ENCODE results near the gene NRG2.

Gene NRG2

GRCh38 chr5:139900546-139901250 lies 142.4 kb downstream of the NRG2 start:
- FAIRE-seq: no peak

GRCh38 chr5:139898981-139899380 lies 144.1 kb downstream of the NRG2 start:
- no peak for FAIRE-seq

DNA sequence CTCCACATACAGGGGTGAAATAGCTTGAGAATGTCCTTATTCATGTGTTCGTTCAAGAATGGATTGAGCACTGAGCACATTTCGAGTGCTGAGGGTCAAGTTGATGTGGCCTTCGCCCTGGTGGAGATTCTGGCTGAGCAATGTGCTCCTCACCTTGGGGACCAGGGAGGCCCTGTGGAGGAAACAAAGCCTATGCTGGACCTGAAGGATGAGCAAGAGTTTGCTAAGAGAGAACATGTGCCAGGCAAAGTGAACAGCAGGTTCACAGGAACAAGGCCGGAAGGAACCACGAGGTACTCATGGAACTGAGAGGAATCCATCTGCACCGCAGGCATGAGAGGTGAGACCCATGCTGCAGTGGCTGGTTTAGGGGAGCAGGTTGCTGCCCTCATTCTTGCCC lies 145.1 kb downstream of the NRG2 start:
- FAIRE-seq: no peak

DNA sequence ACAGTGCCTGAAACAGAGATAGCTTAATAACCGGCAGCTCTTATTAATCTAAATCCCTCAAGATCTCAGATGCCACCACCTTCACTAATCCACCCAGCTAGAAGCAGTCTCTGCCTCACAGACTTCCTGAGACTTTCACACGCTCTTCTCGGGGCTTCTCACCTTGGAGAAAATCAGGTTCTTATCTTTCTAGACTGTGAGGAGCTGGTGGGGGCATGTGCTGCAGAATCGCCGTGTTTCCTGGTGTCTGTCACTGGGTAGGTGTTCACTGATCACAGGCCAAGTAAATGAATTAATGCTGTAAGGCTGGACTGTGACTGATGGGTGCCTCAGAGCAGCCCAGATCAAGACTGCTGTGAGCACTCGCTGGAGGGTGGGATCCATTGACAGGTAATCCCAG lies 145.8 kb downstream of the NRG2 start:
- no peak for FAIRE-seq

- no peak for FAIRE-seq
Observed at GRCh38 chr5:139896718-139897117, 146.4 kb downstream of the NRG2 start.

DNA sequence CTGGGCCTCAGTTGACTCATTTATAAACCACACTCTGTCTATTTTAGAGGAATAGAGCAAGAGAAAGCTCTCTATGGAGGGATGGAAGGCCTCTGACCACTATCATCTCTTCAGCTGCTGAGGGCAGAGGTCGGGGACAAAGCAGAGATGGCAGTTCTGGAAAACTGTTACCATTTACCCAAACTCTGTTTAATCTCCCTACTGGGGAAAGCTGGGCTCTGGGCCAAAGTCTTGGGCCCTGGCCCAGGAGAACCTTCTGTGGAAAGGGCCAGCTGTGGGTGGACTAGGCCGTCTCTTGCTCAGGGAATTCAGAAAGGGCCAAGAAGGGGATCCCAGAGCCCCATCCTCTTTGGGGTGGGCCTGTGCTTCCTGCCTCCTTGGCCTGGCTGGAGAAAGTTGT lies 147.5 kb downstream of the NRG2 start:
- no peak for FAIRE-seq

- FAIRE-seq: no peak
Observed at GRCh38 chr5:139895046-139895445, 148.1 kb downstream of the NRG2 start.

DNA sequence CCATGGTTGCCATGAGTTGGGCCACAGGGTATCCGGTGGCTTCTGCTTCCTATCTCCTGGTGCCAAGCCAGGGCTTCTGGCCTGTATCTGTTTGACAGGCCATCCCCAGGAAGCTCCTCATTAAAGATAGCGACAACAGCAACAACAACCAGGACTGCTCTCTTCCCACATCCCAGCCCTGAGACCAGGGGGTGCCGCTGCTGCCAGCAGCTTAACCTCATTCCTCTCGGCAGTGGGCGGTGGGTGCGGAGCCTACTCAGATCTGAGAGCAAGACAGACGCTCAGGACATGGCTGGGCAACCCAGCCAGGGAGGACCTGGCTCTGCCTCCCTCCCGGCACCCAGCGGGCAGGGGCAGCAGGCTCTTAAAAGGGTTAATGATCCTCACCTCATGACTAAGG lies 149.2 kb downstream of the NRG2 start:
- FAIRE-seq: no peak

GRCh38 chr5:139889410-139889809 lies 153.7 kb downstream of the NRG2 start:
- FAIRE-seq: no peak

DNA sequence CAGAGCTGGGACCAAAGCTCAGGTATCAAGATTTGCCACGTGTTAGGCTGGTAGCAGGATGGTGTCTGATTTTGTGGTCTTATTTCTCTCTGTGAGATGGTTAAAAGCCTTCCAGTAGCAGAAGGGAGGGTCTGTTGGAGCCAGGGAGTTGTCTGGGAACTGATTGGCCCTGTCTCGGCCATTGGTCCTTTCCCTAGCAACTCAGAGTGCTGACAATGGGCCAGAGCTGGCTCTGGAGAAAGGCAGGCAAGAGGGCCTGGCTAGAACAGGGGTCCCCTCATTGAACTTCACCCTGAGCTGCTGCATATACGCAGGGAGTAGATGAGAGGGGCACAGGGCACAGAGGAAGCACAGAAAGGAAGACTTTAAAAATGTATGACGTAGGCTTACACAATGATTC lies 154.7 kb downstream of the NRG2 start:
- FAIRE-seq: no peak

DNA sequence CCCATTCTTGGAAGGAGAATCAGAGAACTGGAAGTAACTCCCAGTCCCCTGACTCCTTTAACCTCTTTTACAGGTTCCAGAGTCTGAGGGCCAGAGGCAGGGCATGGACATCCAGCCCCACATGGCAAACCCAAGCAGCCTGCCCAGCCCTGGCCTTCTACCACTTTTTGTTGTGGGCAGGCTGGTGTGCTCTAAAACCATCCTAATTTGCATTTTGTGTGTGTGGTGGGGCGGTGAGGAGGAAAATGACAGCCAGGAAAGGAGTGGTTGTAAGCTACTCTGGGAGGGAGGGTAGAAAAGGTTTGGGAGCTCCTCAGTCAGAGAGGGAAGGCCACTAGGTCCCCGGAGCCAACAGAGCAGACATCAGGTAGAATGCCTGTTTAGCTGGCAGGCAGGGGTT lies 156.9 kb downstream of the NRG2 start:
- FAIRE-seq: no peak

DNA sequence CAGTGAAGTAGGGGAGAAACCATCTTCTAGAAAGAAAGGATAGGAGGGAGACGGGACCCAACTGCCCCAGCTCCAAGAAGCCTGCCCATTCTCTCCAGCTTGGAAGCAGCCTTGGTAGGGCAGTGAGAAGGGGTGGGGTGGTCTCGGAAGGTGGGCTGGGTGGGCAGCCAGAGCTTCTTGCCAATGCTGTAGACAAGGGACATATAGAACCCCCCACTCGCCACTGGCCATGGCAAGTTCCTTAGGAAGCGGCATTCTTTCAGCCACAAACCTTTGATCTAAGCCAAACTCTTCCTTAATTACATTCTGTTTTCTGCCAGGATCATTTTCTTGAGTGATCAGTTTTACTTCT lies 157.3 kb downstream of the NRG2 start:
- FAIRE-seq: no peak

DNA sequence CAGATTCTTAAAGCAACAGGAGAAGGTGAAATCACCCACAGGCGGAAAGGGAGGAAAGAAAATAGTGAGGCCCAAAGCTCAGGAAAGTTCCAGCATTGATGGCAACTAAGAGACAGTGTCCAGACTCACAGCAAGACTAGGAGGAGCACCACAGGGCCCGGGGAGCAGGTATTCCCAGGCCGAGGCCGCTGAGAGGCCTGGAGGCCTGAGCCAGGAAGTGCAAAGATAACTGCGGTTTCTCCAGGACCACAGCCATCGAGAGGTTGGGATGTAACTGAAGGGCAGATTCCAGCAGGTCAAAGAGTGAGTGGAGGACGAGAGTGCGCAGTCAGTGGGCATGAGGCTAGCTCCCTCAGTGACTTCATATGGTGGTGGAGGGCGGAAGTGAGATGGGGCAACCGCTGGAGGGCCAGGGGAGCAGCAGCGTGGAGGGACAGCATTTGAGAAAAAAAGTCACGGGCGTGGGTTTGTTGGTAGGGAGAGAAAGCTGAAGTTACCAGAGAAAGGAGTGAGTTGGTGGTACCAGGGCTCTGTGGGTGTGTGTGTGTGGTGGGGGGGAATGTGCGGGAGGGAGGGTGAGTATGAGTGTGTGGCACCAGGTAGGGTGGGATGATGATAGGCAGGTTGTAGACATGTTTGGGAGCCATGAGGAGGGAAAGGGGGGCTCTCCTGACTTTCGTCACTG lies 157.8 kb downstream of the NRG2 start:
- no peak for FAIRE-seq

GRCh38 chr5:139884734-139885133 lies 158.4 kb downstream of the NRG2 start:
- FAIRE-seq: no peak

DNA sequence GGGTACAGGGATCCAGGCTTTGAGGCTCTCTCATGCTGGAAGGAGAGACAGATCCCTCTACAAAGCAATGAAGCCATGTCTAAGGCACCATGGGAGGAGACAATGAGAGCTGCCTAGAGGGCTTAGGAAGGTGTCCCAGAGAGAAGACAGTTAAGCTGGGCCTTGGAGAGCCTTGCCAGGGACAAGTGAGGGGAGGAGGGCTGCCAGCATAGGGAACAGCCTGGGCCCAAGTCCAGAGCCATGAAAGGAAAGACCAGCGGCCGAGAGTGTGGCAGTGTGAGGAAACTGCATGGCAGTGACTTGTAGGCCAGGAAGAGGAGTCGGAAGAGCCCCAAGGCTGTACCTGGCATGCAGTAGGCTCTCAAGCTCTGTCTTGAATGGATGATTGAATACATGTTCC lies 159.0 kb downstream of the NRG2 start:
- no peak for FAIRE-seq

DNA sequence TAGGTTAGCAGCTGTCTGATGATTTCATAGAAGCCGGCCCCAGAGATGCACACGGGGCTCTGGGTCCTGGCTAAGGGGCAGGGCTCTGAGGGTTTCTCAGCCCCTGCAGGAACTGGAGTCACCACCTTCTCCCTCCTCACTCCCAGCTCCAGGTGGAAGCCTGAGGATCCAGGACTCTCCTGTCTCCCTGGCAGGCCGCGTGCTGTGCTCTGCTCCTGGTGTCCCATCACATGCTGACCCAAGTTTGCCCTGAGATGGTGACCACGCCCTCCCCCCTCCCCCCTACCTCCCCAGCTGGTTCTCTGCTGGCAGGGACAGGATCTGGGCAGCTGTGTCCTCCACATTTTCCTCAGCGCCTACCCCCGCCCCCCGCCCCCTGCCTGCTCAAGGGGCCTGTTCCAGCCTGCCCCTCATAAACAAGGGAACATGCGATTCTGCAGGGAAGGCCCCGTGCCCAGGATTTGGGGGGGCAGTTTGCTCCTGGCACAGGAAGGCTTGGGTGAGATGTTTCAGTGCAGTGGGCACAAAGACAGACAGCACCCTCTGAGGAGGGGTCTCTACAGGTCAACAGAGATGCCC lies 160.0 kb downstream of the NRG2 start:
- no peak for FAIRE-seq

GRCh38 chr5:139882316-139882715 lies 160.8 kb downstream of the NRG2 start:
- FAIRE-seq: no peak

- no peak for FAIRE-seq
Observed at GRCh38 chr5:139881143-139881733, 161.9 kb downstream of the NRG2 start.

GRCh38 chr5:139880416-139881142 lies 162.5 kb downstream of the NRG2 start:
- FAIRE-seq: no peak

DNA sequence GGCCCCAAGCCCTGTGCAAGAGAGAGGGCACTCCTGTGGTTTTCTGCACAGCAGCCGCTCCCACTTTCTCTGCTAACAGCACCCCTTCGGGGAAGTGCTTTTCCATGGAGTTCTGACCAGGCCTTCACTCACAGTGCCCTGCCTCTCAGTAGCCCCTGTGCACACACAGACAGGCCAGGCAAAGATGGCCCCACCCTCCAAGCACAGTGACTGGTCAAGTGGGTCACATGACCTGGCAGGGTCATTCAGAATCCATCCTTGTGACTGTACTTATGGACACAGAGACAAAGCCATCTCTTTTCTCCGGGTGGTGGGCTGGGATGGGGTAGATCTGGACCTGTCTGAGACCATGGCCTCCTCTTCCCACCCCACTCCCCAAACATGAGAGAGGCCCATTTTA lies 165.0 kb downstream of the NRG2 start:
- FAIRE-seq: no peak

- FAIRE-seq: no peak
Observed at GRCh38 chr5:139877129-139877597, 165.9 kb downstream of the NRG2 start.

GRCh38 chr5:139875957-139876356 lies 167.1 kb downstream of the NRG2 start:
- FAIRE-seq: no peak
